Measurements from ENCODE around the gene BACH1. TPM values are rescaled to one million over a fixed set of nuclear protein-coding genes. Genes with fewer than 3 reads are reported as not detected.

The BACH1 gene
- total RNA-seq, 1 donor from 2014 or later, result 83.2 TPM

DNA sequence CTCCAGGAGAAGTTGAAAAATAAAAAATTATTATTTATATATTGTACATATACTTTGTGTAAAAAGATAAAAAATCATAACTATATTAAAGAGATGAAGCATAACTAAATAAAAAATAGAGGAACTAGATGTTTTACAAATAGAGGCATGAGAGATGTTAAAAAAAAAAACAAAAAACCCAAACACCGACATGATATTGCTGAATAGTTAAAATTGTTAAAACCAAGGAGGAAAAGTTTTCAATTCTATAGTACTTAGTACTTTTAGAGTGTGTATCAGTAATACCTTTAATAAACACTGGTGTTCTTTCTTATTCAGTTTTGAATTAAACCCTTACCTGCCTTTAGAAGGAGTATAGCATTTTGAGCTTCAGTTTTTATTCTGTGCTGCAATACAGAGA, 32.1 kb downstream of the BACH1 start:
- H3K4me1 Mint-ChIP-seq (ENCODE audit: low read depth), result peaks cover 3% of the 10 kb centered on the region
- no peak overlapping the region for H3K27ac Mint-ChIP-seq
- no peaks in the 10 kb centered on the region for H3K9me3 Mint-ChIP-seq (ENCODE audit: low read depth)
- peaks cover 32% of the 10 kb centered on the region for H3K36me3 Mint-ChIP-seq (ENCODE audit: insufficient read depth)
- TF ChIP-seq, protein P1, sequence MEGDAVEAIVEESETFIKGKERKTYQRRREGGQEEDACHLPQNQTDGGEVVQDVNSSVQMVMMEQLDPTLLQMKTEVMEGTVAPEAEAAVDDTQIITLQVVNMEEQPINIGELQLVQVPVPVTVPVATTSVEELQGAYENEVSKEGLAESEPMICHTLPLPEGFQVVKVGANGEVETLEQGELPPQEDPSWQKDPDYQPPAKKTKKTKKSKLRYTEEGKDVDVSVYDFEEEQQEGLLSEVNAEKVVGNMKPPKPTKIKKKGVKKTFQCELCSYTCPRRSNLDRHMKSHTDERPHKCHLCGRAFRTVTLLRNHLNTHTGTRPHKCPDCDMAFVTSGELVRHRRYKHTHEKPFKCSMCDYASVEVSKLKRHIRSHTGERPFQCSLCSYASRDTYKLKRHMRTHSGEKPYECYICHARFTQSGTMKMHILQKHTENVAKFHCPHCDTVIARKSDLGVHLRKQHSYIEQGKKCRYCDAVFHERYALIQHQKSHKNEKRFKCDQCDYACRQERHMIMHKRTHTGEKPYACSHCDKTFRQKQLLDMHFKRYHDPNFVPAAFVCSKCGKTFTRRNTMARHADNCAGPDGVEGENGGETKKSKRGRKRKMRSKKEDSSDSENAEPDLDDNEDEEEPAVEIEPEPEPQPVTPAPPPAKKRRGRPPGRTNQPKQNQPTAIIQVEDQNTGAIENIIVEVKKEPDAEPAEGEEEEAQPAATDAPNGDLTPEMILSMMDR (IDR thresholded peaks at IDR 0.05; ENCODE audit: unreplicated experiment), result no peak
- H3K27me3 Mint-ChIP-seq, result no peaks in the 10 kb centered on the region
- no peak overlapping the region for H3K4me3 Mint-ChIP-seq (ENCODE audit: low read depth)
- no peak for DNase-seq (ENCODE audit: low spot score, unreplicated experiment)

DNA sequence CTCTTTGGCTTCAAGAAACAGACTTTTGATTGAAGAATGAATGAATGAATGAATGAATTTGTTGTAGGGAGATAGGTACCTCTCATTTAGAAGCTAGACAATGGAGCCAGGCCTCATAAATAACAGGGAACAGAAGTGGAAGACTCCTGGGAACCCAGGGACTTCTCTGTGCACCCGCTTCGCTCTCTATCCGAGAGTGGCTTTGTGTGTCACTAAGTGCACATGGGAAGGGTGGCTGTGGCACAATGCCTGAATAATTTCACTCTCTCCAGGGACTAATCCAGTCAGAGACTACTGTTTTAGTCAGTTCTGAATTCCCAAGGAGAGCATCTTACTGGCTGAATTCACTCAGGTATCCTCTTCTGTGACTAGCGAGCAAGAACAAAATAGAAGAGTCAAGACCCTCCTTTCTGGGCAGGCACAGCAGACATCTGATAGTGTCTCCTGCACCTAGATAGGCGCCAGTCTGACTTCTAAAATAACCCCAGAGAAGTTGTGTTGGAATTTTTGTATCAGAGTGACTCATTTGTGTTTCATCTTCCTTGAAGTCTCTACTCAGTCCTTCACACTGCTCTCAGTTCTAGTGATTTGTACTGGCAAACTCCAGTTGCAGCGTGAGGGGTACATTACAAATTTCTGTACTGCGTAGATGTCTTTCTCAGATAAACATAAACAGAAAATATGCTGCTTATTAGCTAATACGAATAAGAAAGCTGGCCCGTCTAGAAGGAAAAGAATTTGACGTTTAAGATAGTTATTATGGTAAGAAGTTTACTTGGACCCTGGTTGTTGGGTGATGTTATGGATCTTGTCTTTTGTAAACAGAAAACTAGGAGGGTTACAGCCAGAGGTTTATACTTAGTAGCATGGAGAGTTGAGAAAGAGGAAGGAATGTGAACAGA, 34.0 kb downstream of the BACH1 start:
- DNase-seq (ENCODE audit: low spot score, unreplicated experiment), result no peak
- Mint-ChIP-seq H3K27me3 (no peaks in the 10 kb centered on the region), H3K9me3 (ENCODE audit: low read depth) (no peaks in the 10 kb centered on the region), H3K27ac (no peak overlapping the region), H3K36me3 (ENCODE audit: insufficient read depth) (peaks cover 20% of the 10 kb centered on the region), H3K4me1 (ENCODE audit: low read depth) (peaks cover 3% of the 10 kb centered on the region), H3K4me3 (ENCODE audit: low read depth) (no peak overlapping the region)
- TF ChIP-seq, protein P1 (IDR thresholded peaks at IDR 0.05; ENCODE audit: unreplicated experiment), result no peak

DNA sequence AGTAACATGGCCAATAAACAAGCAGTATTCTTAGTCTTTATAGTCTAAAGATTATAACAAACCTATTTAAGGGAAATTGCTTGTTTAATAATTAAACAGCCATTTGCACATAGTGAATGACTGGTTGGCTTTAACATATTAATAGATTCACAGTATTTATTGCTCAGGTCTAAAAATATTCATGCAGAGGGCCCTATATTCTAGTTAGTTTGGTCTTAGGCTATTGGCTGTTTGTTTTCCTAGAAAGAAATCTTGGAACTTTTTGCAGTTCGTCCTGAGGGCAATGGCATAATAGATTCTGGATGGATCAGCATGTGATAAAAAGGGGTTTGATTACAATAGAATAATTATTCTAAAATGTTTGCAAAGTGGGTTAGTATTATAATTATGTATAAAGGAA, 34.7 kb downstream of the BACH1 start:
- TF ChIP-seq, protein P1 (IDR thresholded peaks at IDR 0.05; ENCODE audit: unreplicated experiment), result no peak
- DNase-seq (ENCODE audit: low spot score, unreplicated experiment), result no peak
- H3K36me3 Mint-ChIP-seq (ENCODE audit: insufficient read depth), result peaks cover 20% of the 10 kb centered on the region
- no peaks in the 10 kb centered on the region for H3K9me3 Mint-ChIP-seq (ENCODE audit: low read depth)
- no peak overlapping the region for H3K4me3 Mint-ChIP-seq (ENCODE audit: low read depth)
- H3K27ac Mint-ChIP-seq, result no peak overlapping the region
- peaks cover 3% of the 10 kb centered on the region for H3K4me1 Mint-ChIP-seq (ENCODE audit: low read depth)
- no peaks in the 10 kb centered on the region for H3K27me3 Mint-ChIP-seq

DNA sequence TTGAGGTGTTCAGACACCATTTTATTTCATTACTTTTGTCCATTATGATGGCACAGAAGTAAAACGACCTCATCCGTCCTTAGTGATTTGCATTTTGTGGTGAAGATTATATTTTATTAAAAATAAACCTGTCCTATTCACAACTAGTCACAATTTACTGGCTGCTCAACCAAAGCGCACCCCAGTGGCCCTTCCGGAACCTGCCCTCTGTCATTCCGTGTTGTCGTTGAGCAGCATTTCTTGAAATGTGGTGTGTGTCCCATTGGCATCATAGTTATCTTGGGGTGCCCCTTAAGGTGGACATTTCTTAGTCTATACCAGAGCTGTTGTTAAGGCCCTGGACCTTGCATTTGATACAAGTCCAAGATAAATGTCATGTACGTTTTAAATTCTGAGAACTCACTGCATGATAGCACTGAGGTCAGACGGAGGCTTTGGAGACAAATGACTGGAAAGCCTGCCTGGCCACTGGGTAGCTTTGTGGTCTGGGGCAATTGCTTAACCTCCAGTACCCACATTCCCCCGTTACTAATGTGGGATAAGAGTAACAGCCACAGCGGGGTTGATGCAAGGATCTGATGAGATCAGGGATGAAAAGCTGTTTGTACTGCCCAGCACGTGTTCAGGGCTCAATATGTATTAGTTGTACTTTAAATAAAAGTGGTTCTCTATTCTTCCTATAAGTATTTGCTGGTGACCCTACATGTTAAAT, 36.2 kb downstream of the BACH1 start:
- no peak overlapping the region for H3K27ac Mint-ChIP-seq
- TF ChIP-seq, protein P1 (IDR thresholded peaks at IDR 0.05; ENCODE audit: unreplicated experiment), result no peak

DNA sequence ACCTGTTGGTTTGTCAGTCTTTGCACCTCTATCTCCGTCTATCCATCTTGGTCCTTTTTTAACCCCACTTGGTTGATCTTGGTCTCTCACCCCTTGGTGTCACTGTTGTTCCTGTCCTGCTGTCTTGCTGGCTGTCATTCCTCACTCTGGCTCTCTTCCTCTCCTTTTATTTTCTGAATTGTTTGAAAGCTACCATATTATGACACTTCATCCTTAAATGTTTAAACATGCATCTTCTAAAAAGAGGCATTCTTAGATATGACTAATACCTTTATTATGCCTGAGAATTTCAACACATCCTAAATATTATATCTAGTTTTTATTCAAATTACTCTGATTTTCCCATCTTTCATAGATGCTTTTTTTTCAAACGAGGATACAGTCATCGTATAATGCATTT, 37.0 kb downstream of the BACH1 start:
- no peaks in the 10 kb centered on the region for H3K9me3 Mint-ChIP-seq (ENCODE audit: low read depth)
- TF ChIP-seq, protein P1 (IDR thresholded peaks at IDR 0.05; ENCODE audit: unreplicated experiment), result no peak
- no peak overlapping the region for H3K27ac Mint-ChIP-seq
- H3K27me3 Mint-ChIP-seq, result no peaks in the 10 kb centered on the region
- H3K4me3 Mint-ChIP-seq (ENCODE audit: low read depth), result no peak overlapping the region
- H3K4me1 Mint-ChIP-seq (ENCODE audit: low read depth), result peaks cover 12% of the 10 kb centered on the region
- H3K36me3 Mint-ChIP-seq (ENCODE audit: insufficient read depth), result peaks cover 17% of the 10 kb centered on the region
- no peak for DNase-seq (ENCODE audit: low spot score, unreplicated experiment)

More for the DNA sequence above, 36.2 kb downstream of the BACH1 start:
- H3K9me3 Mint-ChIP-seq (ENCODE audit: low read depth), result no peaks in the 10 kb centered on the region
- DNase-seq (ENCODE audit: low spot score, unreplicated experiment), result no peak
- no peak overlapping the region for H3K4me3 Mint-ChIP-seq (ENCODE audit: low read depth)
- H3K4me1 Mint-ChIP-seq (ENCODE audit: low read depth), result peaks cover 4% of the 10 kb centered on the region
- peaks cover 20% of the 10 kb centered on the region for H3K36me3 Mint-ChIP-seq (ENCODE audit: insufficient read depth)
- H3K27me3 Mint-ChIP-seq, result no peaks in the 10 kb centered on the region
